ENCODE data around the gene MAN1C1.

The MAN1C1 gene

GRCh38 chr1:25818569-25818968, 202.0 kb downstream of the MAN1C1 start:
- no peak for ATAC-seq
- no peak for TF ChIP-seq OSR1 (CRISPR knock-in tag; IDR thresholded peaks at IDR 0.05)
- no peak for TF ChIP-seq POU6F1 (CRISPR knock-in tag; IDR thresholded peaks at IDR 0.05; ENCODE audit: borderline replicate concordance, low read depth)
- no peak for TF ChIP-seq BACH2 (CRISPR knock-in tag; IDR thresholded peaks at IDR 0.05; ENCODE audit: borderline replicate concordance)
- no peak for TF ChIP-seq ZC3H10 (CRISPR knock-in tag; IDR thresholded peaks at IDR 0.05)
- TF ChIP-seq ZFP30 (CRISPR knock-in tag; IDR thresholded peaks at IDR 0.05): no peak
- no peak for TF ChIP-seq RARB (CRISPR knock-in tag; IDR thresholded peaks at IDR 0.05)

- TF ChIP-seq ZC3H10 (CRISPR knock-in tag; IDR thresholded peaks at IDR 0.05) (no peak), GLIS3 (CRISPR knock-in tag; IDR thresholded peaks at IDR 0.05) (0 out of 2 replicates have a peak, but pooled peaks have one; percentile 25)
- peak; percentile 92 for ATAC-seq
Observed at GRCh38 chr1:25819491-25820246, 203.1 kb downstream of the MAN1C1 start, which contains the start of gene MTFR1L. Gene MTFR1L (plus strand): TSS chr1:25819954. CDS start chr1:25823105, 3,151 bp downstream.

GRCh38 chr1:25820247-25821111, 203.9 kb downstream of the MAN1C1 start:
- peak; percentile 72 for ATAC-seq
- TF ChIP-seq SNAI2 (CRISPR knock-in tag; IDR thresholded peaks at IDR 0.05) (no peak), ZNF8 (CRISPR knock-in tag; IDR thresholded peaks at IDR 0.05) (no peak), OSR1 (CRISPR knock-in tag; IDR thresholded peaks at IDR 0.05) (no peak), RARB (CRISPR knock-in tag; IDR thresholded peaks at IDR 0.05) (no peak), ESRRG (CRISPR knock-in tag; IDR thresholded peaks at IDR 0.05) (no peak), ZFP3 (CRISPR knock-in tag; IDR thresholded peaks at IDR 0.05) (no peak), ZC3H10 (CRISPR knock-in tag; IDR thresholded peaks at IDR 0.05) (no peak), TOX (CRISPR knock-in tag; IDR thresholded peaks at IDR 0.05; ENCODE audit: borderline replicate concordance) (no peak), ZNF565 (CRISPR knock-in tag; conservative IDR thresholded peaks at IDR 0.05; ENCODE audit: low read depth) (no peak), GLIS3 (CRISPR knock-in tag; IDR thresholded peaks at IDR 0.05) (no peak), ZFP30 (CRISPR knock-in tag; IDR thresholded peaks at IDR 0.05) (no peak), ZNF70 (CRISPR knock-in tag; IDR thresholded peaks at IDR 0.05) (no peak), BACH2 (CRISPR knock-in tag; IDR thresholded peaks at IDR 0.05; ENCODE audit: borderline replicate concordance) (no peak), PPARA (CRISPR knock-in tag; IDR thresholded peaks at IDR 0.05; ENCODE audit: borderline replicate concordance) (no peak), CREB5 (CRISPR knock-in tag; IDR thresholded peaks at IDR 0.05; ENCODE audit: low read depth) (no peak), ISL1 (CRISPR knock-in tag; IDR thresholded peaks at IDR 0.05) (no peak), CSRNP3 (CRISPR knock-in tag; IDR thresholded peaks at IDR 0.05) (no peak), POU6F1 (CRISPR knock-in tag; IDR thresholded peaks at IDR 0.05; ENCODE audit: borderline replicate concordance, low read depth) (no peak), TCF4 (CRISPR knock-in tag; IDR thresholded peaks at IDR 0.05; ENCODE audit: borderline replicate concordance) (no peak), CSDC2 (CRISPR knock-in tag; IDR thresholded peaks at IDR 0.05) (no peak)

- TF ChIP-seq GLIS3 (CRISPR knock-in tag; IDR thresholded peaks at IDR 0.05) (no peak), CSDC2 (CRISPR knock-in tag; IDR thresholded peaks at IDR 0.05) (no peak), OSR1 (CRISPR knock-in tag; IDR thresholded peaks at IDR 0.05) (no peak), ZC3H10 (CRISPR knock-in tag; IDR thresholded peaks at IDR 0.05) (no peak), RARB (CRISPR knock-in tag; IDR thresholded peaks at IDR 0.05) (no peak), ESRRG (CRISPR knock-in tag; IDR thresholded peaks at IDR 0.05) (no peak), ZNF70 (CRISPR knock-in tag; IDR thresholded peaks at IDR 0.05) (no peak), ARNTL (CRISPR knock-in tag; IDR thresholded peaks at IDR 0.05; ENCODE audit: borderline replicate concordance, low read depth) (no peak), CREB5 (CRISPR knock-in tag; IDR thresholded peaks at IDR 0.05; ENCODE audit: low read depth) (no peak), TCF4 (CRISPR knock-in tag; IDR thresholded peaks at IDR 0.05; ENCODE audit: borderline replicate concordance) (no peak), PPARA (CRISPR knock-in tag; IDR thresholded peaks at IDR 0.05; ENCODE audit: borderline replicate concordance) (no peak)
- no peak for ATAC-seq
Observed at GRCh38 chr1:25821112-25821476, 204.5 kb downstream of the MAN1C1 start.

All from SK-N-SH treated with all-trans-retinoic acid at 6 μM for 48 hours (cell line).